B cell (primary cell): ENCODE results near the gene CHKB. TPM values are rescaled to one million over a fixed set of nuclear protein-coding genes. Genes with fewer than 3 reads are reported as not detected.
A peak's percentile ranks its signal among the peaks of the same experiment; 100 is the strongest.

Source experiments
- ATAC-seq: fragments of 200-7000 bp; cut with Tn5 transposase; one replicate; pipeline ENCODE4 v1.10.0; 2021; ENCODE audit warnings: low read depth, mild to moderate bottlenecking, moderate number of reproducible peaks, moderate library complexity
- CTCF ChIA-PET: fragments of 350-600 bp; sonication (Branson Sonifier 250); formaldehyde crosslinking; loops from one replicate; lab custom pipeline; 2021; ENCODE audit warnings: antibody characterized with exemption, inconsistent platforms; lab: Charles Lee
- POLR2A ChIA-PET: fragments of 350-600 bp; sonication (Branson Sonifier 250); formaldehyde crosslinking; loops from one replicate; lab custom pipeline; 2021; ENCODE audit warnings: antibody characterized with exemption; lab: Charles Lee
- DNase-seq: peaks from one replicate; pipeline ENCODE4 v3.0.0; 2013
- H2AFZ ChIP-seq: 2 replicates; pipeline ENCODE4 v1.6.1; 2012; ENCODE audit warnings: mild to moderate bottlenecking, low read depth, low read length; ENCODE audit not compliant: insufficient read depth, poor library complexity, severe bottlenecking
- H3K27ac ChIP-seq, 2 donors: 1 replicate in 1 of 2; 2 replicates in 1 of 2; pipeline ENCODE4 v1.5.1; 2012 to 2013; ENCODE audit warnings: low read length in 2 of 2, mild to moderate bottlenecking in 2 of 2, moderate library complexity in 1 of 2
- H3K27me3 ChIP-seq, 4 experiments: fragments of 200-600 bp in 1 of 4; sonication (generic) in 1 of 4; replicated peaks in 1 of 4; 1 replicate in 2 of 4; 2 replicates in 2 of 4; pipeline versions ENCODE4 v1.6.1 to v1.7.0; 2013 to 2016; ENCODE audit warnings: low read length in 3 of 4, mild to moderate bottlenecking in 2 of 4, mixed read lengths in 1 of 4, moderate library complexity in 1 of 4; ENCODE audit not compliant: insufficient read depth in 4 of 4, control insufficient read depth in 3 of 4; ENCODE audit errors: control extremely low read depth in 1 of 4
- H3K36me3 ChIP-seq, 2 experiments: replicated peaks in 1 of 2; 1 replicate in 1 of 2; 2 replicates in 1 of 2; pipeline versions ENCODE4 v1.6.1 to v1.7.1; 2013; ENCODE audit warnings: low read length in 1 of 2; ENCODE audit not compliant: insufficient read depth in 2 of 2, control insufficient read depth in 1 of 2; ENCODE audit errors: control extremely low read depth in 1 of 2, extremely low read depth in 1 of 2
- H3K4me1 ChIP-seq, 2 donors: fragments of 200-600 bp in 1 of 2; sonication (generic) in 1 of 2; 1 replicate in 1 of 2; 2 replicates in 1 of 2; pipeline versions ENCODE4 v1.5.1 to v1.6.1; 2013 to 2017; ENCODE audit warnings: low read length in 2 of 2; ENCODE audit not compliant: control insufficient read depth in 2 of 2, insufficient read depth in 2 of 2
- H3K4me2 ChIP-seq: replicated peaks from 2 replicates; pipeline ENCODE3; 2012; ENCODE audit warnings: mild to moderate bottlenecking, low read depth, low read length; ENCODE audit not compliant: poor library complexity, severe bottlenecking
- H3K4me3 ChIP-seq, 5 experiments: fragments of 200-600 bp in 1 of 5; sonication (generic) in 1 of 5; 1 replicate in 3 of 5; 2 replicates in 2 of 5; pipeline versions ENCODE4 v1.5.1 to v1.7.0; 2011 to 2016; ENCODE audit warnings: low read length in 4 of 5, mild to moderate bottlenecking in 4 of 5, low read depth in 2 of 5, control low read depth in 1 of 5, moderate library complexity in 1 of 5; ENCODE audit not compliant: insufficient read depth in 1 of 5; ENCODE audit errors: control extremely low read depth in 1 of 5, extremely low read depth in 1 of 5
- H3K79me2 ChIP-seq: fragments of 200-600 bp; sonication (generic); one replicate; pipeline ENCODE4 v1.6.0; 2016; ENCODE audit warnings: low read length; ENCODE audit not compliant: control insufficient read depth, insufficient read depth
- H3K9ac ChIP-seq: fragments of 200-600 bp; sonication (generic); 2 replicates; pipeline ENCODE4 v1.6.1; 2017; ENCODE audit warnings: mild to moderate bottlenecking, low read length, moderate library complexity
- H3K9me3 ChIP-seq, 3 donors: one replicate each; pipeline versions ENCODE4 v1.6.1 to v1.7.1; 2013; ENCODE audit warnings: low read length in 2 of 3; ENCODE audit not compliant: control insufficient read depth in 2 of 3, insufficient read depth in 1 of 3; ENCODE audit errors: control extremely low read depth in 1 of 3
- H4K20me1 ChIP-seq: 2 replicates; pipeline ENCODE4 v1.6.0; 2012; ENCODE audit warnings: mild to moderate bottlenecking, low read length; ENCODE audit not compliant: insufficient read depth, control insufficient read depth, poor library complexity, severe bottlenecking
- H3K27ac Mint-ChIP-seq: one replicate; pipeline ENCODE4 v1.8.0; 2021; ENCODE audit warnings: mixed read lengths
- H3K27me3 Mint-ChIP-seq: one replicate; pipeline ENCODE4 v1.8.0; 2021; ENCODE audit warnings: mixed read lengths
- H3K4me1 Mint-ChIP-seq: one replicate; pipeline ENCODE4 v1.8.0; 2021; ENCODE audit warnings: mixed read lengths
- H3K4me3 Mint-ChIP-seq: one replicate; pipeline ENCODE4 v1.8.0; 2021; ENCODE audit warnings: mixed read lengths
- H3K9me3 Mint-ChIP-seq: one replicate; pipeline ENCODE4 v1.8.0; 2022; ENCODE audit warnings: mixed read lengths; ENCODE audit not compliant: insufficient read depth
- CTCF ChIP-seq: fragments of 200-600 bp; IDR thresholded peaks from one replicate; pipeline ENCODE4 v1.8.0; 2022; ENCODE audit warnings: antibody characterized with exemption, mild to moderate bottlenecking
- EZH2 ChIP-seq: IDR thresholded peaks from 2 replicates; pipeline ENCODE4 v1.6.1; 2012; ENCODE audit warnings: borderline replicate concordance, low read depth, mild to moderate bottlenecking, moderate library complexity, low read length; ENCODE audit not compliant: insufficient read depth, poor library complexity, severe bottlenecking
- WGBS: methylation state at CpG from one replicate; pipeline ENCODE4 v1.1.5; 2013; ENCODE audit warnings: missing lambda C conversion rate; ENCODE audit not compliant: insufficient coverage; 5-methylcytosine and 5-hydroxymethylcytosine counted together
- intact Hi-C: fragments of 100-400 bp; cut with micrococcal nuclease; formaldehyde crosslinking; loops from one replicate; pipeline ENCODE4 v1.10.0; 2022
- polyA plus RNA-seq: library from polyadenylated mRNA; depleted of rRNA; stranded (reverse); fragments of >200 nt; gene quantifications from 2 replicates; pipeline ENCODE4 v1.2.3, GENCODE V29; 2012
- total RNA-seq, 2 donors: library from RNA; stranded (reverse); fragments of 120-200 nt in 1 of 2; gene quantifications; 1 replicate in 1 of 2; 2 replicates in 1 of 2; pipeline versions ENCODE4 v1.2.3 to v1.2.4, GENCODE V29; 2013 to 2022

The CHKB gene
- total and polyA plus RNA-seq, 2 donors (not counting 1 experiment from before 2014, with no cell fraction given): 238 to 309 TPM

- Histone ChIP-seq H3K9ac (peak overlapping the region; percentile 72), H3K4me3 (peak overlapping the region; percentile 5 to 83 (median 72)), H3K9me3 (no peaks in the 10 kb centered on the region), H3K27me3 (no peaks in the 10 kb centered on the region), H2AFZ (peak overlapping the region; percentile 81), H4K20me1 (no peaks in the 10 kb centered on the region), H3K4me2 (peak overlapping the region; percentile 86), H3K79me2 (no peaks in the 10 kb centered on the region), H3K36me3 (no peaks in the 10 kb centered on the region), H3K27ac (no peak overlapping the region), H3K4me1 (peaks cover 5 to 9% of the 10 kb centered on the region in 2 donors)
- TF ChIP-seq EZH2 (no peak), CTCF (no peak)
- Mint-ChIP-seq H3K4me1 (peaks cover 16% of the 10 kb centered on the region), H3K4me3 (peak overlapping the region; percentile 87), H3K9me3 (no peaks in the 10 kb centered on the region), H3K27ac (peak overlapping the region; percentile 87), H3K27me3 (no peaks in the 10 kb centered on the region)
- 36% methylated on average over 13 of the region's 17 CpGs for whole genome bisulfite sequencing
- intact Hi-C loops: loop anchor here (2.0 kb wide), 3 partner anchors 15 to 65 kb away; partner anchors contain the start of gene ARSA
- DNase-seq: no peak
- no peak for ATAC-seq
- POLR2A ChIA-PET: interaction anchor here (0.7 to 4.0 kb wide), 9 partner anchors 13 to 296 kb away, joined by 3 to 32 read pairs (median 5); partner anchors contain the start of genes CHKB, SCO2 and TYMP
- CTCF ChIA-PET: interaction anchor here (0.6 to 3.1 kb wide), 19 partner anchors 14 to 312 kb away, joined by 3 to 54 read pairs (median 6); partner anchors contain the start of genes CHKB, HDAC10, KLHDC7B and LMF2
Measured at GRCh38 chr22:50563413-50564160, 19.1 kb downstream of the CHKB start.
